Measurements from ENCODE around the gene RAP1GAP. TPM values are rescaled to one million over a fixed set of nuclear protein-coding genes. Genes with fewer than 3 reads are reported as not detected.
A peak's percentile ranks its signal among the peaks of the same experiment; 100 is the strongest.

RAP1GAP gene
- total and polyA plus RNA-seq, 9 of the 15 experiments (the other 6 are each of a cell fraction or from before 2014, with no cell fraction given): 0.29 to 30.2 (median 19.2) TPM

- no peak for FAIRE-seq
Observed at GRCh38 chr1:21598904-21599303, 70.3 kb downstream of the RAP1GAP start.

More at GRCh38 chr1:21598904-21599303, 70.3 kb downstream of the RAP1GAP start:
- H3K9me3 ChIP-seq (replicated peaks; ENCODE audit: control insufficient read depth, insufficient read depth, low read depth, low read length): no peaks in the 10 kb centered on the region
- H3K4me2 ChIP-seq (ENCODE audit: insufficient read depth, low read length): no peak overlapping the region
- H3K27ac ChIP-seq (ENCODE audit: extremely low read depth, low read depth, low read length): no peak overlapping the region
- ChIA-PET CTCF (ENCODE audit: low intra/inter-chr PET ratio) (no interaction called here), POLR2A (no interaction called here)
- 67% methylated on average over 8 of the region's 8 CpGs for WGBS (ENCODE audit: insufficient coverage, low coverage, missing lambda C conversion rate)
- H3K79me2 ChIP-seq (ENCODE audit: control insufficient read depth, insufficient read depth, low read length): no peaks in the 10 kb centered on the region
- no peak overlapping the region for H3K4me3 ChIP-seq
- in situ Hi-C loops (cut with MboI) (no loop called here), intact Hi-C loops (cut with micrococcal nuclease) (loop anchor here (10.0 kb wide), 1 partner anchor 84 kb away; no protein-coding TSS in a partner anchor)
- ATAC-seq: no peak
- no TSS peak for BruUV-seq (replicated peaks)
- no peaks in the 10 kb centered on the region for H3K9me1 ChIP-seq (ENCODE audit: control insufficient read depth, insufficient read depth, low read length)
- TF ChIP-seq SMARCA5 (IDR thresholded peaks at IDR 0.05) (peak; percentile 94), SP1 (CRISPR knock-in tag; IDR thresholded peaks at IDR 0.05) (peak; percentile 30; the same call in 1 of the 2 replicates), JUND (IDR thresholded peaks at IDR 0.05; ENCODE audit: borderline replicate concordance, low read depth, low read length) (peak; percentile 32; the same call in 1 of the 2 replicates), JUND (tag; IDR thresholded peaks at IDR 0.05; ENCODE audit: borderline replicate concordance, low read depth, low read length) (no peak), ZNF121 (CRISPR knock-in tag; conservative IDR thresholded peaks at IDR 0.05) (no peak), ZFP30 (CRISPR knock-in tag; IDR thresholded peaks at IDR 0.05; ENCODE audit: borderline replicate concordance) (no peak), TEAD1 (CRISPR knock-in tag; IDR thresholded peaks at IDR 0.05) (no peak), ATF3 (IDR thresholded peaks at IDR 0.05) (peak; percentile 58; the same call in 1 of the 2 replicates), ATF3 (CRISPR knock-in tag; conservative IDR thresholded peaks at IDR 0.05) (no peak), ZFP36 (IDR thresholded peaks at IDR 0.05; ENCODE audit: low read depth, low read length, partially characterized antibody) (peak; percentile 99), PTBP1 (IDR thresholded peaks at IDR 0.05; ENCODE audit: low read depth, low read length) (peak; percentile 70; the same call in 1 of the 2 replicates), ETS2 (tag; IDR thresholded peaks at IDR 0.05; ENCODE audit: borderline replicate concordance, poor library complexity, severe bottlenecking) (no peak), KDM1A (IDR thresholded peaks at IDR 0.05) (peak; percentile 62 to 64; a peak in 3 of 4 replicates), IRF1 (CRISPR knock-in tag; IDR thresholded peaks at IDR 0.05; ENCODE audit: borderline replicate concordance) (no peak), HDAC2 (IDR thresholded peaks at IDR 0.05) (peak; percentile 66), TSHZ1 (CRISPR knock-in tag; IDR thresholded peaks at IDR 0.05) (no peak), HDAC1 (IDR thresholded peaks at IDR 0.05) (0 out of 4 replicates have a peak, but pooled peaks of 1 of the 2 experiments have one; percentile 15), BCOR (IDR thresholded peaks at IDR 0.05) (peak; percentile 93), ZNF165 (CRISPR knock-in tag; IDR thresholded peaks at IDR 0.05; ENCODE audit: borderline replicate concordance) (no peak), ZNF436 (CRISPR knock-in tag; IDR thresholded peaks at IDR 0.05) (peak; percentile 82)
- no peak overlapping the region for H2AFZ ChIP-seq (ENCODE audit: low read depth, low read length)
- H3K27me3 ChIP-seq (ENCODE audit: control insufficient read depth in 2 of 2, insufficient read depth in 2 of 2, low read length in 2 of 2): no peaks in the 10 kb centered on the region
- peaks cover 20% of the 10 kb centered on the region for H3K36me3 ChIP-seq (ENCODE audit: control insufficient read depth, insufficient read depth, low read length)
- DNase-seq (ENCODE audit: extremely low read depth in 1 of 4, low spot score in 3 of 4): no peak
- H4K20me1 ChIP-seq (replicated peaks; ENCODE audit: control insufficient read depth, insufficient read depth, low read length): peaks cover 10% of the 10 kb centered on the region
- peaks cover 0 to 68% of the 10 kb centered on the region in 2 experiments; a peak in 1 of 5 replicates for H3K4me1 ChIP-seq (replicated peaks in 1 of 2; ENCODE audit: control insufficient read depth in 2 of 2, insufficient read depth in 2 of 2, low read length in 2 of 2)
- H3K9ac ChIP-seq (ENCODE audit: insufficient read depth in 1 of 2, low read depth in 2 of 2, low read length in 2 of 2): peak overlapping the region in 1 of 2 experiments; percentile 77; a peak in 2 of 4 replicates

All from K562 (cell line).